ENCODE data around the gene USP48.
"Not testable (repeated sequence)": the region's sequence is repeated elsewhere in the genome, so short reads cannot be mapped to it uniquely, and the experiment has no call there.

GRCh38 chr1:21631590-21631943, 151.4 kb downstream of the USP48 start:
- TF ChIP-seq, protein P1, sequence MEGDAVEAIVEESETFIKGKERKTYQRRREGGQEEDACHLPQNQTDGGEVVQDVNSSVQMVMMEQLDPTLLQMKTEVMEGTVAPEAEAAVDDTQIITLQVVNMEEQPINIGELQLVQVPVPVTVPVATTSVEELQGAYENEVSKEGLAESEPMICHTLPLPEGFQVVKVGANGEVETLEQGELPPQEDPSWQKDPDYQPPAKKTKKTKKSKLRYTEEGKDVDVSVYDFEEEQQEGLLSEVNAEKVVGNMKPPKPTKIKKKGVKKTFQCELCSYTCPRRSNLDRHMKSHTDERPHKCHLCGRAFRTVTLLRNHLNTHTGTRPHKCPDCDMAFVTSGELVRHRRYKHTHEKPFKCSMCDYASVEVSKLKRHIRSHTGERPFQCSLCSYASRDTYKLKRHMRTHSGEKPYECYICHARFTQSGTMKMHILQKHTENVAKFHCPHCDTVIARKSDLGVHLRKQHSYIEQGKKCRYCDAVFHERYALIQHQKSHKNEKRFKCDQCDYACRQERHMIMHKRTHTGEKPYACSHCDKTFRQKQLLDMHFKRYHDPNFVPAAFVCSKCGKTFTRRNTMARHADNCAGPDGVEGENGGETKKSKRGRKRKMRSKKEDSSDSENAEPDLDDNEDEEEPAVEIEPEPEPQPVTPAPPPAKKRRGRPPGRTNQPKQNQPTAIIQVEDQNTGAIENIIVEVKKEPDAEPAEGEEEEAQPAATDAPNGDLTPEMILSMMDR (IDR thresholded peaks at IDR 0.05; ENCODE audit: control extremely low read depth in 1 of 3, insufficient read depth in 1 of 3, low read depth in 1 of 3, low read length in 3 of 3) = not testable (repeated sequence)
- TF ChIP-seq POLR2A (IDR thresholded peaks at IDR 0.05; ENCODE audit: control extremely low read depth in 1 of 2, low read depth in 2 of 2, low read length in 2 of 2); RAD21 (IDR thresholded peaks at IDR 0.05 in 1 of 2, conservative IDR thresholded peaks at IDR 0.05 in 1 of 2; ENCODE audit: low read depth in 2 of 2, low read length in 2 of 2); ZNF274 (IDR thresholded peaks at IDR 0.05; ENCODE audit: borderline replicate concordance, extremely low read depth, low read length); EP300 (IDR thresholded peaks at IDR 0.05; ENCODE audit: borderline replicate concordance in 1 of 2, low read depth in 2 of 2, low read length in 2 of 2); EZH2 (IDR thresholded peaks at IDR 0.05; ENCODE audit: low read depth, low read length, severe bottlenecking); EGR1 (IDR thresholded peaks at IDR 0.05; ENCODE audit: borderline replicate concordance, low read depth, low read length); SP2 (IDR thresholded peaks at IDR 0.05; ENCODE audit: low read length); GTF2F1 (IDR thresholded peaks at IDR 0.05; ENCODE audit: borderline replicate concordance, low read depth, low read length): not testable (repeated sequence)
